ENCODE results near the gene GGNBP2.

GRCh38 chr17:36599546-36600250, 55.0 kb downstream of the GGNBP2 start:
- no peak for TF ChIP-seq FOXA1 (IDR thresholded peaks at IDR 0.05)
- TF ChIP-seq SUZ12 (IDR thresholded peaks at IDR 0.05): no peak
- no peak for TF ChIP-seq LEF1 (IDR thresholded peaks at IDR 0.05; ENCODE audit: borderline replicate concordance)
- TF ChIP-seq BHLHE40 (IDR thresholded peaks at IDR 0.05; ENCODE audit: borderline replicate concordance): no peak
- no peak for TF ChIP-seq SP1 (IDR thresholded peaks at IDR 0.05)
- no peak for TF ChIP-seq HDGF (IDR thresholded peaks at IDR 0.05; ENCODE audit: borderline replicate concordance)
- no peak for TF ChIP-seq FOXM1 (IDR thresholded peaks at IDR 0.05; ENCODE audit: borderline replicate concordance)
- no peak for TF ChIP-seq ELF4 (IDR thresholded peaks at IDR 0.05)
- TF ChIP-seq TARDBP (IDR thresholded peaks at IDR 0.05): no peak
- no peak for TF ChIP-seq NFRKB (IDR thresholded peaks at IDR 0.05)
- no peak for TF ChIP-seq FOXK2 (IDR thresholded peaks at IDR 0.05)

Measured in HEK293T (cell line).